ENCODE results near the gene PRM2. TPM values are rescaled to one million over a fixed set of nuclear protein-coding genes. Genes with fewer than 3 reads are reported as not detected.
A peak's percentile ranks its signal among the peaks of the same experiment; 100 is the strongest.

Gene PRM2
- total and polyA plus RNA-seq, 2 of the 8 experiments (the other 6 are each of a cell fraction or from before 2014, with no cell fraction given), result not detected

DNA sequence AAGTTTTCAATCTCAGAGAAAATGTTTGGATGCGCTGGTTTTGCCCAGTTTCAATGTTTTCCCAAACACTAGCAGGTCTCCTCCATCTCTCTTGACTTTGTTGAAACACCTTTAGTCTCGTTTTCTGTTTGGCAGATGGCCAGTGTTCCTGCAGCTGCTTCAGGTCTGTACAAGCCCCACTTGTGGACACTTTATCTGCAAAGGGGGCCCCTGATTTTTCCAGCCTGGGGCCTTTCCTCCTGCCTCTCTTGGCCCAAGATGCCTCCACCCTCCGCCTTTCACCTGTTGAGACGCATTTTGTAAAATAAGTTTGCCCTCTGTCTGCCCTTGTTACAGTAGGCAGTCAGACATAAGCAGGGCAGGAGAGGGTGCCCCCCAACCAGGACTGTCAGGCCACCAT lies 26.7 kb upstream of the PRM2 start:
- Histone ChIP-seq H3K4ac (replicated peaks; ENCODE audit: insufficient read length, low read depth, low read length) (no peak overlapping the region), H3K9me3 (ENCODE audit: insufficient read depth in 2 of 2, low read depth in 1 of 2, low read length in 1 of 2) (no peaks in the 10 kb centered on the region), H2AFZ (ENCODE audit: low read length) (no peak overlapping the region), H2AK5ac (ENCODE audit: low read depth, low read length) (no peak overlapping the region), H3K4me2 (ENCODE audit: insufficient read depth in 1 of 2, low read depth in 2 of 2, low read length in 2 of 2) (no peak overlapping the region), H2BK5ac (ENCODE audit: low read depth, low read length) (0 out of 2 replicates have a peak overlapping the region, but pooled peaks have one; percentile 1), H2BK15ac (ENCODE audit: low read length) (0 out of 2 replicates have a peak overlapping the region, but pooled peaks have one; percentile 4), H3K23ac (ENCODE audit: insufficient read length) (no peak overlapping the region), H2BK20ac (ENCODE audit: low read length) (no peak overlapping the region), H4K91ac (replicated peaks; ENCODE audit: insufficient read length, low read length) (no peak overlapping the region), H2BK12ac (ENCODE audit: low read depth, low read length) (no peak overlapping the region), H4K8ac (ENCODE audit: extremely low read depth, insufficient read depth, low read length) (no peak overlapping the region), H3K79me1 (ENCODE audit: low read depth, low read length) (no peaks in the 10 kb centered on the region), H3K4me3 (ENCODE audit: extremely low read depth in 1 of 4, insufficient read depth in 2 of 4, low read depth in 3 of 4, low read length in 4 of 4) (no peak overlapping the region), H3K14ac (ENCODE audit: insufficient read length) (no peak overlapping the region), H3K4me1 (replicated peaks in 1 of 4; ENCODE audit: control insufficient read depth in 3 of 4, insufficient read depth in 4 of 4, low read length in 3 of 4) (peaks cover 0 to 2% (median under 1%) of the 10 kb centered on the region in 4 experiments; a peak in 4 of 7 replicates), H2BK120ac (replicated peaks; ENCODE audit: low read depth, low read length) (no peak overlapping the region), H3K27ac (ENCODE audit: low read depth, low read length) (no peak overlapping the region), H3K56ac (replicated peaks; ENCODE audit: insufficient read length, low read depth, low read length) (no peak overlapping the region), H4K20me1 (replicated peaks in 1 of 2; ENCODE audit: control insufficient read depth in 1 of 2, insufficient read depth in 2 of 2, low read length in 2 of 2) (no peaks in the 10 kb centered on the region), H4K5ac (ENCODE audit: insufficient read length, low read depth, low read length) (no peak overlapping the region), H3K36me3 (ENCODE audit: control insufficient read depth in 2 of 4, insufficient read depth in 4 of 4, low read length in 3 of 4) (no peaks in the 10 kb centered on the region), H3K9ac (replicated peaks in 1 of 4; ENCODE audit: extremely low read depth in 1 of 4, low read depth in 3 of 4, low read length in 3 of 4) (no peak overlapping the region), H3K23me2 (ENCODE audit: low read depth, low read length) (no peaks in the 10 kb centered on the region), H3K79me2 (ENCODE audit: control insufficient read depth in 1 of 2, insufficient read depth in 2 of 2, low read length in 2 of 2) (no peaks in the 10 kb centered on the region), H3K18ac (ENCODE audit: extremely low read depth, low read length) (no peak overlapping the region), H3K27me3 (replicated peaks in 1 of 4; ENCODE audit: control insufficient read depth in 3 of 4, extremely low read depth in 1 of 4, insufficient read depth in 3 of 4, low read length in 3 of 4) (no peaks in the 10 kb centered on the region)
- CTCF ChIA-PET (ENCODE audit: partially characterized antibody), result interaction anchor here (0.6 to 1.1 kb wide), 2 partner anchors 11 to 53 kb away, joined by 4 to 5 read pairs; no protein-coding TSS in a partner anchor
- POLR2A ChIA-PET (ENCODE audit: partially characterized antibody), result interaction anchor here (3.4 kb wide), 1 partner anchor 47 kb away, joined by 12 read pairs; the partner anchor contains the start of gene SOCS1
- TF ChIP-seq, protein P1, sequence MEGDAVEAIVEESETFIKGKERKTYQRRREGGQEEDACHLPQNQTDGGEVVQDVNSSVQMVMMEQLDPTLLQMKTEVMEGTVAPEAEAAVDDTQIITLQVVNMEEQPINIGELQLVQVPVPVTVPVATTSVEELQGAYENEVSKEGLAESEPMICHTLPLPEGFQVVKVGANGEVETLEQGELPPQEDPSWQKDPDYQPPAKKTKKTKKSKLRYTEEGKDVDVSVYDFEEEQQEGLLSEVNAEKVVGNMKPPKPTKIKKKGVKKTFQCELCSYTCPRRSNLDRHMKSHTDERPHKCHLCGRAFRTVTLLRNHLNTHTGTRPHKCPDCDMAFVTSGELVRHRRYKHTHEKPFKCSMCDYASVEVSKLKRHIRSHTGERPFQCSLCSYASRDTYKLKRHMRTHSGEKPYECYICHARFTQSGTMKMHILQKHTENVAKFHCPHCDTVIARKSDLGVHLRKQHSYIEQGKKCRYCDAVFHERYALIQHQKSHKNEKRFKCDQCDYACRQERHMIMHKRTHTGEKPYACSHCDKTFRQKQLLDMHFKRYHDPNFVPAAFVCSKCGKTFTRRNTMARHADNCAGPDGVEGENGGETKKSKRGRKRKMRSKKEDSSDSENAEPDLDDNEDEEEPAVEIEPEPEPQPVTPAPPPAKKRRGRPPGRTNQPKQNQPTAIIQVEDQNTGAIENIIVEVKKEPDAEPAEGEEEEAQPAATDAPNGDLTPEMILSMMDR (IDR thresholded peaks at IDR 0.05; ENCODE audit: control extremely low read depth in 1 of 3, insufficient read depth in 1 of 3, low read depth in 1 of 3, low read length in 3 of 3), result no peak
- TF ChIP-seq NRF1 (IDR thresholded peaks at IDR 0.05; ENCODE audit: low read depth, low read length), result no peak
- TF ChIP-seq, protein P2, sequence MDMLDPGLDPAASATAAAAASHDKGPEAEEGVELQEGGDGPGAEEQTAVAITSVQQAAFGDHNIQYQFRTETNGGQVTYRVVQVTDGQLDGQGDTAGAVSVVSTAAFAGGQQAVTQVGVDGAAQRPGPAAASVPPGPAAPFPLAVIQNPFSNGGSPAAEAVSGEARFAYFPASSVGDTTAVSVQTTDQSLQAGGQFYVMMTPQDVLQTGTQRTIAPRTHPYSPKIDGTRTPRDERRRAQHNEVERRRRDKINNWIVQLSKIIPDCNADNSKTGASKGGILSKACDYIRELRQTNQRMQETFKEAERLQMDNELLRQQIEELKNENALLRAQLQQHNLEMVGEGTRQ (IDR thresholded peaks at IDR 0.05; ENCODE audit: low read length), result no peak
- no peak for TF ChIP-seq RNF2 (IDR thresholded peaks at IDR 0.05; ENCODE audit: borderline replicate concordance, low read depth, low read length, missing control alignments, poor library complexity, severe bottlenecking)
- no peak for TF ChIP-seq TAF1 (IDR thresholded peaks at IDR 0.05; ENCODE audit: low read depth, low read length)
- DNase-seq (ENCODE audit: low read depth in 1 of 2, low spot score in 2 of 2) (no peak), FAIRE-seq (no peak)
- 96% methylated on average over 4 of the region's 4 CpGs; no CpG with 5 or more reads in 1 of the 2 experiments for WGBS, 2 experiments (ENCODE audit: extremely low coverage in 1 of 2, insufficient coverage in 1 of 2, insufficient read length in 1 of 2, insufficient replicate concordance in 2 of 2, low coverage in 1 of 2, low lambda C conversion rate in 2 of 2, missing lambda C conversion rate in 1 of 2)

Measured in H1 (cell line).